Activated T-helper 2 cell treated with anti-CD3 and anti-CD28 coated beads, Interferon-gamma antibody, Interleukin-2, Interleukin-4, amounts not matched to agents 10 μg/mL and 5 μg/mL and 100 μg/mL, durations not matched to agents 14 hours and 24 hours and 36 hours (primary cell): ENCODE data around the gene FBXO7. TPM values are rescaled to one million over a fixed set of nuclear protein-coding genes. Genes with fewer than 3 reads are reported as not detected.

Experiments
- DNase-seq: peaks from one replicate; pipeline ENCODE4 v3.0.0; 2021; ENCODE audit warnings: low spot score
- H3K27ac Mint-ChIP-seq: one replicate; pipeline ENCODE4 v1.8.0; 2021; ENCODE audit warnings: mixed read lengths
- H3K27me3 Mint-ChIP-seq: one replicate; pipeline ENCODE4 v1.8.0; 2021; ENCODE audit warnings: low read depth, mixed read lengths
- H3K36me3 Mint-ChIP-seq: one replicate; pipeline ENCODE4 v1.8.0; 2021; ENCODE audit warnings: low read depth, mixed read lengths
- H3K4me1 Mint-ChIP-seq: one replicate; pipeline ENCODE4 v1.8.0; 2021; ENCODE audit warnings: low read depth, mixed read lengths
- H3K4me3 Mint-ChIP-seq: one replicate; pipeline ENCODE4 v1.8.0; 2021; ENCODE audit warnings: low read depth, mild to moderate bottlenecking, moderate library complexity, mixed read lengths
- H3K9me3 Mint-ChIP-seq: one replicate; pipeline ENCODE4 v1.8.0; 2021; ENCODE audit warnings: mixed read lengths
- intact Hi-C: fragments of 100-400 bp; cut with micrococcal nuclease; formaldehyde crosslinking; loops from one replicate; pipeline ENCODE4 v1.15.1; 2023
- total RNA-seq: library from RNA; stranded (reverse); gene quantifications from 2 replicates; pipeline ENCODE4 v1.2.3, GENCODE V29; 2022

Gene FBXO7
- total RNA-seq, 1 donor from 2014 or later = 104 TPM

- H3K27me3 Mint-ChIP-seq = no peaks in the 10 kb centered on the region
- no peaks in the 10 kb centered on the region for H3K4me1 Mint-ChIP-seq
- H3K9me3 Mint-ChIP-seq = no peaks in the 10 kb centered on the region
- H3K4me3 Mint-ChIP-seq = no peak overlapping the region
- H3K27ac Mint-ChIP-seq = no peak overlapping the region
- intact Hi-C loops = no loop called here
- no peaks in the 10 kb centered on the region for H3K36me3 Mint-ChIP-seq
- no peak for DNase-seq
Measured at GRCh38 chr22:32539631-32540421, 65.2 kb downstream of the FBXO7 start.

GRCh38 chr22:32541481-32541880, 66.9 kb downstream of the FBXO7 start:
- H3K36me3 Mint-ChIP-seq = no peaks in the 10 kb centered on the region
- no peak for DNase-seq
- no peaks in the 10 kb centered on the region for H3K27me3 Mint-ChIP-seq
- H3K4me1 Mint-ChIP-seq = no peaks in the 10 kb centered on the region
- H3K27ac Mint-ChIP-seq = no peak overlapping the region
- no peak overlapping the region for H3K4me3 Mint-ChIP-seq
- no peaks in the 10 kb centered on the region for H3K9me3 Mint-ChIP-seq
- intact Hi-C loops = no loop called here

- Mint-ChIP-seq H3K4me1 (no peaks in the 10 kb centered on the region), H3K36me3 (no peaks in the 10 kb centered on the region), H3K27me3 (no peaks in the 10 kb centered on the region), H3K27ac (no peak overlapping the region), H3K9me3 (no peaks in the 10 kb centered on the region), H3K4me3 (no peak overlapping the region)
- DNase-seq = no peak
- intact Hi-C loops = no loop called here
Measured at GRCh38 chr22:32542066-32542676, 67.6 kb downstream of the FBXO7 start.

GRCh38 chr22:32542677-32543357, 68.2 kb downstream of the FBXO7 start:
- peaks cover under 1% of the 10 kb centered on the region for H3K27me3 Mint-ChIP-seq
- intact Hi-C loops = no loop called here

GRCh38 chr22:32544953-32545558, 70.4 kb downstream of the FBXO7 start:
- Mint-ChIP-seq H3K27ac (no peak overlapping the region), H3K4me3 (no peak overlapping the region), H3K36me3 (no peaks in the 10 kb centered on the region), H3K9me3 (no peaks in the 10 kb centered on the region), H3K4me1 (no peaks in the 10 kb centered on the region), H3K27me3 (peaks cover 2% of the 10 kb centered on the region)
- intact Hi-C loops = no loop called here
- DNase-seq = no peak

More at GRCh38 chr22:32542677-32543357, 68.2 kb downstream of the FBXO7 start:
- no peaks in the 10 kb centered on the region for H3K36me3 Mint-ChIP-seq
- no peaks in the 10 kb centered on the region for H3K9me3 Mint-ChIP-seq
- H3K4me1 Mint-ChIP-seq = no peaks in the 10 kb centered on the region
- DNase-seq = no peak
- H3K4me3 Mint-ChIP-seq = no peak overlapping the region
- H3K27ac Mint-ChIP-seq = no peak overlapping the region

GRCh38 chr22:32545801-32546200, 71.2 kb downstream of the FBXO7 start:
- Mint-ChIP-seq H3K9me3 (no peaks in the 10 kb centered on the region), H3K27ac (no peak overlapping the region), H3K27me3 (peaks cover 2% of the 10 kb centered on the region), H3K4me1 (no peaks in the 10 kb centered on the region), H3K36me3 (no peaks in the 10 kb centered on the region), H3K4me3 (no peak overlapping the region)
- DNase-seq = no peak
- intact Hi-C loops = no loop called here

- Mint-ChIP-seq H3K4me3 (no peak overlapping the region), H3K27me3 (peaks cover 2% of the 10 kb centered on the region), H3K9me3 (no peaks in the 10 kb centered on the region), H3K36me3 (no peaks in the 10 kb centered on the region), H3K27ac (no peak overlapping the region), H3K4me1 (no peaks in the 10 kb centered on the region)
- intact Hi-C loops = no loop called here
- DNase-seq = no peak
Measured at GRCh38 chr22:32546496-32546895, 71.9 kb downstream of the FBXO7 start.

GRCh38 chr22:32546935-32547334, 72.3 kb downstream of the FBXO7 start:
- no peaks in the 10 kb centered on the region for H3K9me3 Mint-ChIP-seq
- H3K27me3 Mint-ChIP-seq = peaks cover 2% of the 10 kb centered on the region
- no peak overlapping the region for H3K4me3 Mint-ChIP-seq
- intact Hi-C loops = no loop called here
- H3K4me1 Mint-ChIP-seq = no peaks in the 10 kb centered on the region
- no peak for DNase-seq
- H3K36me3 Mint-ChIP-seq = no peaks in the 10 kb centered on the region
- H3K27ac Mint-ChIP-seq = no peak overlapping the region

- no peaks in the 10 kb centered on the region for H3K36me3 Mint-ChIP-seq
- no peak overlapping the region for H3K27ac Mint-ChIP-seq
- H3K9me3 Mint-ChIP-seq = no peaks in the 10 kb centered on the region
- H3K4me3 Mint-ChIP-seq = no peak overlapping the region
- H3K4me1 Mint-ChIP-seq = no peaks in the 10 kb centered on the region
- intact Hi-C loops = no loop called here
- H3K27me3 Mint-ChIP-seq = peaks cover 2% of the 10 kb centered on the region
- DNase-seq = no peak
Measured at GRCh38 chr22:32548039-32548438, 73.4 kb downstream of the FBXO7 start.

Other genes with a start within 250 kb of the FBXO7 start
- not detected in 2 replicates for gene SLC5A4, start 219.5 kb upstream of the FBXO7 start, total RNA-seq
- not detected in 2 replicates for gene RFPL3, start 116.9 kb upstream of the FBXO7 start, total RNA-seq
- 97.5 and 102 TPM in 2 replicates for gene RTCB, start 62.6 kb upstream of the FBXO7 start, total RNA-seq
- not detected in 2 replicates for gene BPIFC, start 10.4 kb upstream of the FBXO7 start, total RNA-seq